ENCODE measurements around the gene METRNL.

METRNL gene

GRCh38 chr17:83097831-83098230, 18.4 kb downstream of the METRNL start:
- Histone ChIP-seq H3K4me2 (ENCODE audit: low read length) (peak overlapping the region; percentile 85), H3K4me1 (peaks cover 46% of the 10 kb centered on the region), H2AFZ (no peak overlapping the region), H3K79me2 (peaks cover 2% of the 10 kb centered on the region), H3K9me3 (ENCODE audit: control insufficient read depth, low read length) (no peaks in the 10 kb centered on the region), H3K36me3 (ENCODE audit: control insufficient read depth, insufficient read depth, low read length) (peaks cover 2% of the 10 kb centered on the region), H3K27ac (no peak overlapping the region), H3K4me3 (ENCODE audit: low read depth, low read length) (no peak overlapping the region), H3K9ac (no peak overlapping the region), H3K27me3 (ENCODE audit: control insufficient read depth, insufficient read depth, low read length) (no peaks in the 10 kb centered on the region)
- TF ChIP-seq, protein P1, sequence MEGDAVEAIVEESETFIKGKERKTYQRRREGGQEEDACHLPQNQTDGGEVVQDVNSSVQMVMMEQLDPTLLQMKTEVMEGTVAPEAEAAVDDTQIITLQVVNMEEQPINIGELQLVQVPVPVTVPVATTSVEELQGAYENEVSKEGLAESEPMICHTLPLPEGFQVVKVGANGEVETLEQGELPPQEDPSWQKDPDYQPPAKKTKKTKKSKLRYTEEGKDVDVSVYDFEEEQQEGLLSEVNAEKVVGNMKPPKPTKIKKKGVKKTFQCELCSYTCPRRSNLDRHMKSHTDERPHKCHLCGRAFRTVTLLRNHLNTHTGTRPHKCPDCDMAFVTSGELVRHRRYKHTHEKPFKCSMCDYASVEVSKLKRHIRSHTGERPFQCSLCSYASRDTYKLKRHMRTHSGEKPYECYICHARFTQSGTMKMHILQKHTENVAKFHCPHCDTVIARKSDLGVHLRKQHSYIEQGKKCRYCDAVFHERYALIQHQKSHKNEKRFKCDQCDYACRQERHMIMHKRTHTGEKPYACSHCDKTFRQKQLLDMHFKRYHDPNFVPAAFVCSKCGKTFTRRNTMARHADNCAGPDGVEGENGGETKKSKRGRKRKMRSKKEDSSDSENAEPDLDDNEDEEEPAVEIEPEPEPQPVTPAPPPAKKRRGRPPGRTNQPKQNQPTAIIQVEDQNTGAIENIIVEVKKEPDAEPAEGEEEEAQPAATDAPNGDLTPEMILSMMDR (IDR thresholded peaks at IDR 0.05): no peak

DNA sequence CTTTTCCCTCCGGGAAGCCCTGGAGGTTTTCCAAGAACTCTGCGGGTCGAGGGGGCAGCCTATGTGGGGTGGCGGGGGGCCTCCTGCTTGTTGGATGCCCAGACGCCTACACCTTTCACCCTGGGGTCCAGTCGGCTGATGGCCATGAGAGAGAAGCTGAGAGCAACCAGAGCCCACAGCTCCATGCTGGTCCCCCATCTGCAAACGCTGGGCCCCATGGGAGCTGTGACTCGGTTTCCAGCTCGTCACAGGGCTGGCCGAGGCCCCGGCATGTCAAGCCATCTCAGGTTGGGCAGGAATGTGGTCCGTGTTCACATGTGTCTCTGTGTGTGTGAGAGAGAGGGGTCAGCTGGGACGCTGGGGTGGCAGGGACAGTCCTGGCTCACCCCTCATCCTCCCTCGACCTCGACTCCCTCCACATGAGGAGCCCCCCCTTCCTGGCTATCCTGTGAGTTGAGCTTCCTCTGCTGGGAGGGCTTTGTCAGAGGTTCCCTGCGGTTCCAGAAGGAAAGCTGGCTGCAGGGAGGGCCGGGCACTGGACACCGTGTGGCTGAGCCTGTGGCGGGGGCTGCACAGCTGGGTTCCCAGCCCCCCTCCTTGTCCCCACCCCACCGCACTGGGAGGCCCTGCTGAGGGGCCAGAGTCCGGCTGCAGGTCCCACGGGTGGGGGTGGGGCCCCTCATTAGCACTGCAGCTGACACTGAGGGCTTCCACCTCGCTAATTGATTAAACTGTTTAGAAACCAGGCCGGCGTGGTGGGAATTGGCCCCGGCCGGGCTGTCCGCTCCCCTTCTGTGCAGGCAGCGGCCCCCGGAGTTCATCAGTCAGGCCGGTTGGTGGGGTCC, 19.1 kb downstream of the METRNL start:
- no peak overlapping the region for H3K9ac ChIP-seq
- TF ChIP-seq, protein P1 (IDR thresholded peaks at IDR 0.05): no peak
- peak overlapping the region; percentile 59 for H3K4me3 ChIP-seq (ENCODE audit: low read depth, low read length)
- peaks cover 46% of the 10 kb centered on the region for H3K4me1 ChIP-seq
- H3K27ac ChIP-seq: peak overlapping the region; percentile 6
- no peaks in the 10 kb centered on the region for H3K9me3 ChIP-seq (ENCODE audit: control insufficient read depth, low read length)
- H2AFZ ChIP-seq: no peak overlapping the region
- H3K27me3 ChIP-seq (ENCODE audit: control insufficient read depth, insufficient read depth, low read length): no peaks in the 10 kb centered on the region
- H3K36me3 ChIP-seq (ENCODE audit: control insufficient read depth, insufficient read depth, low read length): peaks cover 2% of the 10 kb centered on the region
- H3K79me2 ChIP-seq: no peaks in the 10 kb centered on the region
- H3K4me2 ChIP-seq (ENCODE audit: low read length): peak overlapping the region; percentile 85

- Histone ChIP-seq H3K4me2 (ENCODE audit: low read length) (peak overlapping the region; percentile 85), H3K36me3 (ENCODE audit: control insufficient read depth, insufficient read depth, low read length) (peaks cover 2% of the 10 kb centered on the region), H3K27ac (peak overlapping the region; percentile 81), H3K79me2 (no peaks in the 10 kb centered on the region), H3K9ac (no peak overlapping the region), H3K4me3 (ENCODE audit: low read depth, low read length) (peak overlapping the region; percentile 59), H3K9me3 (ENCODE audit: control insufficient read depth, low read length) (no peaks in the 10 kb centered on the region), H3K4me1 (peaks cover 46% of the 10 kb centered on the region), H3K27me3 (ENCODE audit: control insufficient read depth, insufficient read depth, low read length) (no peaks in the 10 kb centered on the region), H2AFZ (no peak overlapping the region)
- TF ChIP-seq, protein P1 (IDR thresholded peaks at IDR 0.05): no peak
Observed at GRCh38 chr17:83099086-83099555, 19.7 kb downstream of the METRNL start.

GRCh38 chr17:83099570-83100181, 20.3 kb downstream of the METRNL start:
- Histone ChIP-seq H3K9ac (peak overlapping the region; percentile 4), H3K79me2 (no peaks in the 10 kb centered on the region), H3K27me3 (ENCODE audit: control insufficient read depth, insufficient read depth, low read length) (no peaks in the 10 kb centered on the region), H3K4me1 (peaks cover 46% of the 10 kb centered on the region), H3K4me2 (ENCODE audit: low read length) (peak overlapping the region; percentile 85), H2AFZ (no peak overlapping the region), H3K27ac (peak overlapping the region; percentile 81), H3K4me3 (ENCODE audit: low read depth, low read length) (peak overlapping the region; percentile 59), H3K9me3 (ENCODE audit: control insufficient read depth, low read length) (no peaks in the 10 kb centered on the region), H3K36me3 (ENCODE audit: control insufficient read depth, insufficient read depth, low read length) (peaks cover 2% of the 10 kb centered on the region)
- TF ChIP-seq, protein P1 (IDR thresholded peaks at IDR 0.05): peak; percentile 9
